Measurements from ENCODE around the gene RALGPS1. TPM values are rescaled to one million over a fixed set of nuclear protein-coding genes. Genes with fewer than 3 reads are reported as not detected.

RALGPS1 gene
- total and polyA plus RNA-seq, 2 of the 8 experiments (the other 6 are each of a cell fraction or from before 2014, with no cell fraction given) = 20.0 to 23.5 TPM

DNA sequence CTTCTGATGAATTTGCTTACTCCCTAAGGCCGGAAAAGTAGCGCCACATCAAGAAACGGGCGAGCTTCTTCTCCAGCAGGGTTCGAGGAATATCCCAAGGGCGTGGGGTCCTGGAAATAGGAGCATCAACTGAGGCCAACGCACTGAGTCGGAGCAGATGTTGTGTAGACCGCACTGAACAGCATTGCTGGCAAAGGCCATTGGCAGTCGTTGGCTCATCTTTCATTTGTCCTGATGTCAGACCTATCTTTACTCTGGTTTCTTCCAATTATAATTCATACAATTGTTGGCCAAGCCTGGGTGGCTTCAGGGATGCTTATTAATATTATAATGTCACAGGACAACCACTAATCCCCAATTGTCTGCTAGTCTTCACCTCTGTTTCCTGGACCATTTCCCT, 27.7 kb upstream of the RALGPS1 start:
- Histone ChIP-seq H2BK20ac (ENCODE audit: low read length) (no peak overlapping the region), H4K91ac (replicated peaks; ENCODE audit: insufficient read length, low read length) (no peak overlapping the region), H3K9ac (replicated peaks in 1 of 4; ENCODE audit: extremely low read depth in 1 of 4, low read depth in 3 of 4, low read length in 3 of 4) (no peak overlapping the region), H2BK120ac (replicated peaks; ENCODE audit: low read depth, low read length) (no peak overlapping the region), H4K5ac (ENCODE audit: insufficient read length, low read depth, low read length) (no peak overlapping the region), H3K4me1 (replicated peaks in 1 of 4; ENCODE audit: control insufficient read depth in 3 of 4, insufficient read depth in 4 of 4, low read length in 3 of 4) (peaks cover 6 to 13% (median 10%) of the 10 kb centered on the region in 4 experiments), H2AFZ (ENCODE audit: low read length) (no peak overlapping the region), H3K9me3 (ENCODE audit: insufficient read depth in 2 of 2, low read depth in 1 of 2, low read length in 1 of 2) (no peaks in the 10 kb centered on the region), H3K14ac (ENCODE audit: insufficient read length) (no peak overlapping the region), H3K23me2 (ENCODE audit: low read depth, low read length) (no peaks in the 10 kb centered on the region), H3K4me3 (ENCODE audit: extremely low read depth in 1 of 4, insufficient read depth in 2 of 4, low read depth in 3 of 4, low read length in 4 of 4) (no peak overlapping the region), H3K36me3 (ENCODE audit: control insufficient read depth in 2 of 4, insufficient read depth in 4 of 4, low read length in 3 of 4) (peaks cover 0 to 1% (median 0%) of the 10 kb centered on the region in 4 experiments; a peak in 2 of 8 replicates), H3K79me1 (ENCODE audit: low read depth, low read length) (no peaks in the 10 kb centered on the region; the same call in 1 of the 2 replicates), H3K27me3 (replicated peaks in 1 of 4; ENCODE audit: control insufficient read depth in 3 of 4, extremely low read depth in 1 of 4, insufficient read depth in 3 of 4, low read length in 3 of 4) (no peaks in the 10 kb centered on the region), H3K4me2 (ENCODE audit: insufficient read depth in 1 of 2, low read depth in 2 of 2, low read length in 2 of 2) (no peak overlapping the region), H3K27ac (ENCODE audit: low read depth, low read length) (no peak overlapping the region), H2BK5ac (ENCODE audit: low read depth, low read length) (no peak overlapping the region), H4K20me1 (replicated peaks in 1 of 2; ENCODE audit: control insufficient read depth in 1 of 2, insufficient read depth in 2 of 2, low read length in 2 of 2) (peaks cover 2 to 12% of the 10 kb centered on the region in 2 experiments), H3K23ac (ENCODE audit: insufficient read length) (no peak overlapping the region), H2BK15ac (ENCODE audit: low read length) (no peak overlapping the region), H3K4ac (replicated peaks; ENCODE audit: insufficient read length, low read depth, low read length) (no peak overlapping the region), H4K8ac (ENCODE audit: extremely low read depth, insufficient read depth, low read length) (no peak overlapping the region), H3K56ac (replicated peaks; ENCODE audit: insufficient read length, low read depth, low read length) (no peak overlapping the region), H3K18ac (ENCODE audit: extremely low read depth, low read length) (no peak overlapping the region; the same call in 1 of the 2 replicates), H3K79me2 (ENCODE audit: control insufficient read depth in 1 of 2, insufficient read depth in 2 of 2, low read length in 2 of 2) (no peaks in the 10 kb centered on the region; a peak in 1 of 4 replicates), H2BK12ac (ENCODE audit: low read depth, low read length) (no peak overlapping the region), H2AK5ac (ENCODE audit: low read depth, low read length) (no peak overlapping the region)
- CTCF ChIA-PET (ENCODE audit: partially characterized antibody) = interaction anchor here (0.6 to 1.5 kb wide), 2 partner anchors 30 to 313 kb away, joined by 3 to 4 read pairs; no protein-coding TSS in a partner anchor
- POLR2A ChIA-PET (ENCODE audit: partially characterized antibody) = interaction anchor here (0.8 to 1.5 kb wide), 2 partner anchors 9 to 25 kb away, joined by 3 to 4 read pairs; no protein-coding TSS in a partner anchor
- TF ChIP-seq POLR2AphosphoS5 (IDR thresholded peaks at IDR 0.05; ENCODE audit: low read depth, low read length) = no peak
- DNase-seq (ENCODE audit: low read depth in 1 of 2, low spot score in 2 of 2) (no peak), FAIRE-seq (no peak)
- 88% methylated on average over 10 of the region's 10 CpGs; no CpG with 5 or more reads in 1 of the 2 experiments for WGBS, 2 experiments (ENCODE audit: extremely low coverage in 1 of 2, insufficient coverage in 1 of 2, insufficient read length in 1 of 2, insufficient replicate concordance in 2 of 2, low coverage in 1 of 2, low lambda C conversion rate in 2 of 2, missing lambda C conversion rate in 1 of 2)

Data from H1 (cell line).